ENCODE measurements around the gene JADE3.
A peak's percentile ranks its signal among the peaks of the same experiment; 100 is the strongest.
"Not testable (repeated sequence)": the region's sequence is repeated elsewhere in the genome, so short reads cannot be mapped to it uniquely, and the experiment has no call there.

The JADE3 gene

GRCh38 chrX:46938589-46938988, 26.4 kb downstream of the JADE3 start:
- no peak for DNase-seq

- no peak for DNase-seq
Measured at GRCh38 chrX:46941341-46941740, 29.1 kb downstream of the JADE3 start.

GRCh38 chrX:46953137-46953527, 40.9 kb downstream of the JADE3 start:
- no peak for DNase-seq

GRCh38 chrX:46953597-46953996, 41.4 kb downstream of the JADE3 start:
- DNase-seq: no peak

- no peak for DNase-seq
Measured at GRCh38 chrX:46954716-46955115, 42.5 kb downstream of the JADE3 start.

GRCh38 chrX:46956589-46956988, 44.4 kb downstream of the JADE3 start:
- DNase-seq: not testable (repeated sequence)

GRCh38 chrX:46957297-46957696, 45.1 kb downstream of the JADE3 start:
- no peak for DNase-seq

GRCh38 chrX:46959101-46959500, 46.9 kb downstream of the JADE3 start:
- DNase-seq: no peak

GRCh38 chrX:46959985-46960700, 47.9 kb downstream of the JADE3 start:
- DNase-seq: no peak

- DNase-seq: no peak
Measured at GRCh38 chrX:46961097-46961496, 48.9 kb downstream of the JADE3 start.

GRCh38 chrX:46961574-46962283, 49.5 kb downstream of the JADE3 start:
- DNase-seq: no peak

- no peak for DNase-seq
Measured at GRCh38 chrX:46965125-46965758, 53.0 kb downstream of the JADE3 start.

- DNase-seq: no peak
Measured at GRCh38 chrX:46967547-46967946, 55.3 kb downstream of the JADE3 start.

- DNase-seq: not testable (repeated sequence)
Measured at GRCh38 chrX:46977046-46977445, 64.8 kb downstream of the JADE3 start.

GRCh38 chrX:46978341-46979291, 66.4 kb downstream of the JADE3 start:
- peak; percentile 67 for DNase-seq

- no peak for DNase-seq
Measured at GRCh38 chrX:46984705-46985104, 72.5 kb downstream of the JADE3 start.

- DNase-seq: no peak
Measured at GRCh38 chrX:46989548-46989947, 77.3 kb downstream of the JADE3 start.

GRCh38 chrX:46991664-46992063, 79.4 kb downstream of the JADE3 start:
- DNase-seq: no peak

GRCh38 chrX:46992070-46992469, 79.8 kb downstream of the JADE3 start:
- DNase-seq: no peak

GRCh38 chrX:46994096-46994495, 81.9 kb downstream of the JADE3 start:
- DNase-seq: no peak

- DNase-seq: no peak
Measured at GRCh38 chrX:47012131-47012530, 99.9 kb downstream of the JADE3 start.

GRCh38 chrX:47026198-47026597, 114.0 kb downstream of the JADE3 start:
- no peak for DNase-seq

- peak; percentile 34 for DNase-seq
Measured at GRCh38 chrX:47030339-47030738, 118.1 kb downstream of the JADE3 start.

Measured in CD4-positive, alpha-beta T cell treated with Interleukin-12 subunit alpha and Interleukin-12 subunit beta, for 1 hour (primary cell).